Measurements from ENCODE around the gene EIF4EBP3. TPM values are rescaled to one million over a fixed set of nuclear protein-coding genes. Genes with fewer than 3 reads are reported as not detected.
A peak's percentile ranks its signal among the peaks of the same experiment; 100 is the strongest.
"Not testable (repeated sequence)": the region's sequence is repeated elsewhere in the genome, so short reads cannot be mapped to it uniquely, and the experiment has no call there.

Gene EIF4EBP3
- total RNA-seq, 1 experiment from 2014 or later, result not detected

- no peak for DNase-seq (ENCODE audit: low read depth)
These were observed 29.3 kb downstream of the EIF4EBP3 start for GRCh38 chr5:140576776-140577201.

DNA sequence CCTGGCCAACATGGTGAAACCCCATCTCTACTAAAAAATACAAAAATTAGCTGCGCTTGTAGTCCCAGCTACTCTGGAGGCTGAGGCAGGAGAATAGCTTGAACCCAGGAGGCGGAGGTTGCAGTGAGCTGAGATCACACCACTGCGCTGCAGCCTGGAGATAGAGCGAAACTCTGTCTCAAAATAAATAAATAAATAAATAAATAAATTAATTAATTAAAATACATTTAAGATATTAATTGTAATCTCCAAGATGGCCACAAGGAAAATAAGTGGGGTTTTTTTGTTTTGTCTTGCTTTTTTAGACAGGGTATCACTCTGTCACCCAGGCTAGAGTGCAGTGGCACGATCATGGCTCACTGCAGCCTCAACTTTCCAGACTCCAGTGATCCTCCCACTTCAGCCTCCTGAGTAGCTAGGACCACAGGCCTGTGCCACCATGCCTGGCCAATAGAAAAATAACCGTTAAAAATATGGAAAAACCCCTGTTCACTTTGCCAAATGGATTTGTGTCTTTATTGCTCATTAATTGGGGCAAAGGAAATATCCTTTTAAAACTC, 31.8 kb downstream of the EIF4EBP3 start:
- DNase-seq (ENCODE audit: low read depth), result not testable (repeated sequence)

DNA sequence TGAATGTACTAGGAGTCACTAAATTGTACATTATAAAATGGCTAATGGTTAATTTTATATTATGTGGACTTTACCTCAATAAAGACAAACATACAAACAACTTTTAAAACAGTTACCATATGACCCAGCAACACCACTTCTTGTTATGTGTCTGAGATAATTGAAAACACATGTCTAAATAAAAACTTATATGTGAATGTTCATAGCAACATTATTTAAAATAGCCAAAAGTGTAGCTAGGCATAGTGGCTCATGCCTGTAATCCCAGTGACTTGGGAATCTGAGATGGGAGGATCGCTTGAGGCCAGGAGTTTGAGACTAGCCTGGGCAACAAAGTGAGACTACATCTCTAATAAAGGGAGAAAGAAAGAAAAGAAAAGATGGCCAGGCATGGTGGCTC, 40.0 kb downstream of the EIF4EBP3 start:
- DNase-seq (ENCODE audit: low read depth), result no peak

GRCh38 chr5:140588311-140589070, 41.0 kb downstream of the EIF4EBP3 start:
- peak; percentile 47 for DNase-seq (ENCODE audit: low read depth)

DNA sequence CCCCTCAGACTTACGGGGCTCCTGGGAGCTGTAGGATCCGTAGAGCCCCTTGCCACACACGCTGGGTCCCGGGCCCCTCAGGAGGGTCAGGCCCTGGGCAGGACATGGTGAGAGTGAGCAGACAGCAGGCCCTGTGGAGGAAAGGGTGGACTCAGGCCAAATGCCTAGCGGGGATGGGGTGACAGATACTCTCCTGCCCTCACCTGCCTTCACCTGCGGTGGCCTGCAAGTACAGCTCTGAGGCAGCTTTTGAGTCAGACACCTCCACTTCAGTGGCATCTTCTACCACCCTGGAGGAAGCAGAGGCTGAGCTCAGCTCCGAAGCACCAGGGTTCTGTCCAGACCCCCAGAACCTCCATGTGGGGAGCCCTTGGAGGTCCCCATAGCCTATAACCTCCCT, 43.4 kb downstream of the EIF4EBP3 start:
- no peak for DNase-seq (ENCODE audit: low read depth)

DNA sequence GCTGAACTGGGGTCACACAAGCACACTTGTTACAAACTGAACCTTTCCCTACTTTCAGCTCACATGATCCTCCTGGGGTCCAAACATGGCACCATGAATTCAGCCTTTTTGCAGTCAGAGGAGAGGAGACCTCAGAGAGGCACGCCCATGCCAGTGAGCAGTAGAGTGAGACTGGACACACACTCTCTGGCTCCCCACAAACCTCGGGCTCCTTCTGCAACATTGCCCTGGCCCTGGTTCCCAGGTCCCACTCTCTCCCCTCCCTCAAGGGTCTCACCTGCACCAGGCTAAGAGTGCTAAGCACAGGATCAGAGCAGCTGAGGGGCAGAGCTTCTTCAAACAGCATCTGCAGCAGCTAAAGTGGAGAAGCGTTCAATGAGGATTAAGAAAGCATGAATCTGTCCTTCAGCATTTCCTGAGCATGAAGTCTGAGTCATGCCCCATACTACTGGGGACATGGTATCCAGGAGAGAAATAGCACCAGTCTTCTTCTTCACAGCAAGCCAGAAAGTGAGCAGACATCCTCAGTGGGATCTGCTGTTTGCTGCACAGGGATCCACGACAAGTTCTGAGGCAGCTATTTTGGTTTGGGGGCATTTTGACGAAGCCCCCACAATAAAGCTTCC, 44.4 kb downstream of the EIF4EBP3 start:
- DNase-seq (ENCODE audit: low read depth), result peak; percentile 35

- not testable (repeated sequence) for DNase-seq (ENCODE audit: low read depth)
These were observed 45.6 kb downstream of the EIF4EBP3 start for GRCh38 chr5:140593070-140593469.

DNA sequence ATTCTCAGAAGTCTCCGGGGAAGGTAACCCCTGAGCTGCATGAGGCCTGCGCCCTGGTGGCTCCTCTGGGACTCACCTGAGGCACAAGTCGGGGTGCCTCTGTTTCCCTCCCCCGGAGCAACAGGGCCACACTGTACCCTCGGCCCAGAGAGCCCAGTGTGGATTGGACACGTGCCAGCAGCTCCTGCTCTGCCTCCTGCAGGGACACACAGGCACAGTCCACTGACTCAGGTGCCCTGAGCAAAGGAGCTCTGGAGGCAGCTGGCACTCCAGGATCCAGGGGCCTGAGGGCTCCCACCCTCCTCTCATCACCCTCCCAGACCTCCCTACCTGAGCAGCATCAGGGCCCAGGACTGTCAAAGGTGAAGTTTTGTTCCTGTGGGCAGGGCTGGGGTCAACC, 46.7 kb downstream of the EIF4EBP3 start:
- DNase-seq (ENCODE audit: low read depth), result no peak

DNA sequence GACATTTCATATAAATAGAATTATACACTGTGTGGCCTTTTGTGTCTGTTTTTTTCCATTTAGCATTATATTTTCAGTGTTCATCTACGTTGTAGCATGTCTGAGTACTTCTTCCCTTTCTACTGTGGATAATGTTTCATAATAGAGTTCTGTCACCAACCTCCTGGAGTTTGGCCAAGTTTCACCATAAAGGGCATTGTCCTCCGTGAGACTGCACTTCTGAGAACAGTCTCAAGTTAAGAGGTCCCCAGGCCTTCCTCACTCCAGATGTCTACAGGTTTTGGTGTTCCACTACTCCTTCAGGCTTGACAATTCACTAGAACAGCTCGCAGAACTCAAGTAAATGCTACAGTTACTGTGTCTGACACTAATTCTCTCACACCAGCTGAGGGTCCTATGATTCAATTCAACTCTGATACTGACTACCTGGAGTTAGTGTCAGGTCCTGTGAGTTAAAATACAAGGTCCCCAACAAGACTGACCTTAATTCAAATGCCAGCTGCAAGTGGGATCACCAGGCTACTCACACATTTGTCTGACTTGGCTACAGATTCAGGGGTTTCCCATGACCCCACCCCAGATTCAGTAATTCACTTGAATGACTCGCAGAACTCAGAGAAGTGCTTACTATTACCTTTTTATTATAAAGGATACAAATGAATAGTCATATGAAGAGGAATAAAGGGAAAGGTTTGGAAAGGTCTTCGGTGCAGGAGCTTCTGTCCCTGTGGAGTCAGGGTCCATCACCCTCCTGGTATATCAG, 48.3 kb downstream of the EIF4EBP3 start:
- no peak for DNase-seq (ENCODE audit: low read depth)

GRCh38 chr5:140596321-140596741, 48.9 kb downstream of the EIF4EBP3 start:
- no peak for DNase-seq (ENCODE audit: low read depth)

- no peak for DNase-seq (ENCODE audit: low read depth)
These were observed 51.4 kb downstream of the EIF4EBP3 start for GRCh38 chr5:140598836-140599235.

Other genes starting within 250 kb of the EIF4EBP3 start
- 86.1 and 114 TPM in 2 replicates for gene PFDN1, start 244.6 kb upstream of the EIF4EBP3 start, total RNA-seq (2014; rRNA removed; shearing (Covaris generic))
- 3.5 and 3.9 TPM in 2 replicates for gene HBEGF, start 201.1 kb upstream of the EIF4EBP3 start, total RNA-seq (2014; rRNA removed; shearing (Covaris generic))
- gene SLC4A9, start 187.5 kb upstream of the EIF4EBP3 start, total RNA-seq (2014; rRNA removed; shearing (Covaris generic)), result not detected in 2 replicates
- gene ANKHD1, start 145.8 kb upstream of the EIF4EBP3 start, total RNA-seq (2014; rRNA removed; shearing (Covaris generic)), result 31.4 and 35.2 TPM in 2 replicates
- gene SRA1, start 9.8 kb downstream of the EIF4EBP3 start, total RNA-seq (2014; rRNA removed; shearing (Covaris generic)), result 47.7 and 57.1 TPM in 2 replicates
- 2.3 and 5.0 TPM in 2 replicates for gene APBB3, start 16.9 kb downstream of the EIF4EBP3 start, total RNA-seq (2014; rRNA removed; shearing (Covaris generic))
- gene SLC35A4, start 17.2 kb downstream of the EIF4EBP3 start, total RNA-seq (2014; rRNA removed; shearing (Covaris generic)), result 20.8 and 23.7 TPM in 2 replicates
- 0.20 and 0.96 TPM in 2 replicates for gene CD14, start 85.5 kb downstream of the EIF4EBP3 start, total RNA-seq (2014; rRNA removed; shearing (Covaris generic))
- gene TMCO6, start 91.8 kb downstream of the EIF4EBP3 start, total RNA-seq (2014; rRNA removed; shearing (Covaris generic)), result 6.8 and 9.2 TPM in 2 replicates
- gene NDUFA2, start 100.0 kb downstream of the EIF4EBP3 start, total RNA-seq (2014; rRNA removed; shearing (Covaris generic)), result 106 and 116 TPM in 2 replicates
- gene IK, start 100.2 kb downstream of the EIF4EBP3 start, total RNA-seq (2014; rRNA removed; shearing (Covaris generic)), result 93.8 and 130 TPM in 2 replicates
- gene WDR55, start 117.2 kb downstream of the EIF4EBP3 start, total RNA-seq (2014; rRNA removed; shearing (Covaris generic)), result 11.2 and 15.4 TPM in 2 replicates
- gene DND1, start 125.9 kb downstream of the EIF4EBP3 start, total RNA-seq (2014; rRNA removed; shearing (Covaris generic)), result 0.10 and 0.12 TPM in 2 replicates
- 52.0 and 62.3 TPM in 2 replicates for gene HARS1, start 143.7 kb downstream of the EIF4EBP3 start, total RNA-seq (2014; rRNA removed; shearing (Covaris generic))
- gene HARS2, start 143.8 kb downstream of the EIF4EBP3 start, total RNA-seq (2014; rRNA removed; shearing (Covaris generic)), result 22.6 and 25.5 TPM in 2 replicates
- gene ZMAT2, start 152.8 kb downstream of the EIF4EBP3 start, total RNA-seq (2014; rRNA removed; shearing (Covaris generic)), result 44.6 and 45.5 TPM in 2 replicates
- gene PCDHA1, start 238.5 kb downstream of the EIF4EBP3 start, total RNA-seq (2014; rRNA removed; shearing (Covaris generic)), result under 0.01 TPM in 1 of 2 replicates, not detected in the other
- gene PCDHA2, start 247.2 kb downstream of the EIF4EBP3 start, total RNA-seq (2014; rRNA removed; shearing (Covaris generic)), result not detected in 2 replicates

Data from RPMI7951 (cell line).